GM19438 (cell line): ENCODE results near the gene SET.
"Not testable (repeated sequence)": the region's sequence is repeated elsewhere in the genome, so short reads cannot be mapped to it uniquely, and the experiment has no call there.

Experiments used
- ATAC-seq: cut with Tn5 transposase; IDR thresholded peaks from one replicate; pipeline ENCODE4 v1.9.1; 2021; ENCODE audit warnings: low read depth; ENCODE audit not compliant: unreplicated experiment

The SET gene

GRCh38 chr9:128685636-128686489 lies 3.2 kb upstream of the SET start:
- no peak for ATAC-seq

- no peak for ATAC-seq
Measured at GRCh38 chr9:128687453-128687852, 1.6 kb upstream of the SET start.

- ATAC-seq: no peak
Measured at GRCh38 chr9:128689293-128689774, 312 bp downstream of the SET start.

- no peak for ATAC-seq
Measured at GRCh38 chr9:128689820-128690683, 1.0 kb downstream of the SET start.

GRCh38 chr9:128690684-128691034 lies 1.6 kb downstream of the SET start:
- no peak for ATAC-seq

- not testable (repeated sequence) for ATAC-seq
Measured at GRCh38 chr9:128693738-128694137, 4.7 kb downstream of the SET start.

- ATAC-seq: no peak
Measured at GRCh38 chr9:128694344-128694743, 5.3 kb downstream of the SET start.

GRCh38 chr9:128696923-128697707 lies 8.1 kb downstream of the SET start:
- ATAC-seq: no peak

GRCh38 chr9:128699096-128699795 lies 10.2 kb downstream of the SET start:
- not testable (repeated sequence) for ATAC-seq

GRCh38 chr9:128701227-128701854 lies 12.3 kb downstream of the SET start:
- ATAC-seq: no peak

GRCh38 chr9:128702445-128702948 lies 13.5 kb downstream of the SET start, which contains the start of gene PKN3:
PKN3 (plus strand) TSS chr9:128702503; CDS start chr9:128702916, 413 bp downstream.
- ATAC-seq: peak; percentile 69

GRCh38 chr9:128702949-128703615 lies 14.1 kb downstream of the SET start:
- peak; percentile 18 for ATAC-seq

- ATAC-seq: no peak
Measured at GRCh38 chr9:128703616-128704355, 14.8 kb downstream of the SET start.

- no peak for ATAC-seq
Measured at GRCh38 chr9:128704356-128704670, 15.3 kb downstream of the SET start.

GRCh38 chr9:128705051-128705965 lies 16.3 kb downstream of the SET start:
- ATAC-seq: no peak

- no peak for ATAC-seq
Measured at GRCh38 chr9:128706045-128706444, 17.0 kb downstream of the SET start.

GRCh38 chr9:128706671-128707381 lies 17.8 kb downstream of the SET start:
- no peak for ATAC-seq
